ENCODE measurements around the gene PLEKHA5. TPM values are rescaled to one million over a fixed set of nuclear protein-coding genes. Genes with fewer than 3 reads are reported as not detected.
A peak's percentile ranks its signal among the peaks of the same experiment; 100 is the strongest.

Gene PLEKHA5
- total RNA-seq, 2 donors from 2014 or later: 3.7 to 4.6 TPM

DNA sequence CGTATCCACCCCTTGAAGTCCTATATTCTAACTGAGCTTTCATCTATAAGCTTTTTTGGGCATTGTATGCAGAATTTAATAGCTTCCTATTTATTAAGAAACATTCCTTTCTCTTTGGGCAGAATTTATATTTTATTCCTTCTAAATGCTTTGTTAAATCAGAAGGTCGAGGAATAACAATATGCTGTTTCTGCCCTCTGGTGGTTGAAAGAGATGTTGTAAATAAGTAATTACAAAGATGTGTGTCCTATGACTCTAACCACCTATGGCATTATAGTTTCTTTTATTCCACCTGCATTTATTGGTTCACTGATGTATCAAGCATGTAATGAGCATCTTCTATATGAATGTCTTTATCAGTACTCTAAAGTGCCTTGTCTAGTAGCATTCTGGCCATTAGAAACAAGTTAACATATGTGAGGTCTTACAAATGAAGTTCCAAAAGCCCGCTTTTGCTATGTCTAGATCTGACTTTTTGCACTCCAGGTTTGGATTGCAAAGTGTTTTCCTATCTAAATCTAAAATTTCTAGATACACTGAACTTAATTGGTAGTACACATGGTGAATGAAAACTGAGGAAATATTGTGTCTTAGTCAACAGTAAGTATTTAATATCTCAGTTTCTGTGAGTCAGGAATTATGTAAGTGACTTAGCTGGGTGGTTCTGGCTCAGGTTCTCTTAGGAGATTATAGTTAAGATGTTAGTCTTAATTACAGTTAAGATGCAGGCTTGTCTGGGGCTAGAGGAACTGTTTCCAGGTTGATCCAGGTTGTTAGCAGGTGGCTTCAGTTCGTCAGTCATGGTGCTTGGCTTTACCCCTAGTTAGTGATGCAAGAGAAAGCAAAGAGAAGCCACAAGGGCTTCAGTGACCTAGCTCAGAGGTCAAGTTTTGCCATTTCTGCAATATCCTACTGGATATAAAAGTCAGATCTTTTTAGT is 57.5 kb downstream of the PLEKHA5 start:
- H3K9me3 Mint-ChIP-seq: no peaks in the 10 kb centered on the region
- ATAC-seq (replicated peaks in 1 of 2) (no peak), DNase-seq (no peak)
- peaks cover 7% of the 10 kb centered on the region for H3K4me1 Mint-ChIP-seq (ENCODE audit: low read depth)
- H3K36me3 Mint-ChIP-seq (ENCODE audit: insufficient read depth in 2 of 2): no peaks in the 10 kb centered on the region
- H3K27ac Mint-ChIP-seq: no peak overlapping the region
- no peaks in the 10 kb centered on the region for H3K27me3 Mint-ChIP-seq (ENCODE audit: low read depth)
- no peak overlapping the region for H3K4me3 Mint-ChIP-seq

DNA sequence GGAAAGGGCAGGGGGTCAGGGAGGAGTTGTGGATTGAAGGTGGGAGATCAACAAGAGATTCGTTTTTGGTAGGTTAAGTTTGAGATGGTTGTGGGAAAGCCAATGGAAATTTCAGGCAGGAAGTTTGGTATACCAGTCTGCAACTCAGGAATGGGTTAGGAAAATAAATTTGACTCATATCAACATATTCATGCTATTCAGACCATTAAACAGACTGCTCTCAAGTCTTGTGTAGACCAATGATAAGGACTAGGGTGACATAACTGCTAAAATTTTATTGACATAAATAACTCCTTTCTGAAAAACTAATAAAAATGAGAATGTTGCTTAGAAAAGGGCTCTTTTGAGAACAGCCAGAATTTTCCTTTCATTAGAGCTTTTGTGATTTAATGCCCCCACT is 60.0 kb downstream of the PLEKHA5 start:
- H3K4me3 Mint-ChIP-seq: no peak overlapping the region
- DNase-seq (no peak), ATAC-seq (replicated peaks in 1 of 2) (no peak)
- no peaks in the 10 kb centered on the region for H3K36me3 Mint-ChIP-seq (ENCODE audit: insufficient read depth in 2 of 2)
- no peak overlapping the region for H3K27ac Mint-ChIP-seq
- H3K4me1 Mint-ChIP-seq (ENCODE audit: low read depth): peaks cover 7% of the 10 kb centered on the region
- H3K27me3 Mint-ChIP-seq (ENCODE audit: low read depth): no peaks in the 10 kb centered on the region
- H3K9me3 Mint-ChIP-seq: no peaks in the 10 kb centered on the region

DNA sequence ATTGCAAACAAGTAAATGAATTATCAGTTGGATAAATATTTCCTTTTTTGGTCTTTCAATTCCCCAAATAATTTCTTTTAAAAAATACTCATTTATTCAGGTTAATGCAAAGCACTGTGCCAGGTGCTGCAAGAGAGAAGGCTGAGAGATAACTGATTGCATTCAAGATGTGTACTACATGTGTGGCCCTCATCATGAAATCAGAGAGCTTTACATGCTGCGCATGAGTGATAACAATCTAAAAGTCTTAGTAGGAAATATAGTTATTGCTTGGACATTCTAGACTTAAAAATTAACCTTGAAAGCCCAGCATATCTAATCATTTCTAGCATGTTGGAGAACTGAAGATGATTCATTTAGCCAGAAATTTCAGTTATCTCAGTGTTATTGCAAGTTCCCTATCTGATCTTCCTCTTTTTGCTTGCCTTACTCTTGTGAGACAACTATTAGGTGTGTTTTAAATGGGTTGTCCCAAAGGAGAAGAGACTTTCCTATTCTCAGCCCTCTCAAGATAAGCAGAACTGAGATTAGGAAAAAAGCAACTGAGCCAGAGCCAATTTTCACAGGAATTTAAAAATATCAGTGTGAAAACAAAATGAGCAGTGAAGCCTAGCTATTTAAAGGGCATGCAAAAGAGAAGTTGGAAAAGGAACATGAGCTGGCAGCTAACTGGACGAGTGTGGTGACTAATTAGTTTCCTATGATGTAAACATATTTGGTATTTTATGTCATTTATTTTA is 60.9 kb downstream of the PLEKHA5 start:
- H3K36me3 Mint-ChIP-seq (ENCODE audit: insufficient read depth in 2 of 2): no peaks in the 10 kb centered on the region
- ATAC-seq (replicated peaks in 1 of 2) (no peak), DNase-seq (no peak)
- H3K27ac Mint-ChIP-seq: no peak overlapping the region
- no peak overlapping the region for H3K4me3 Mint-ChIP-seq
- H3K27me3 Mint-ChIP-seq (ENCODE audit: low read depth): no peaks in the 10 kb centered on the region
- H3K9me3 Mint-ChIP-seq: no peaks in the 10 kb centered on the region
- peaks cover 7% of the 10 kb centered on the region for H3K4me1 Mint-ChIP-seq (ENCODE audit: low read depth)

DNA sequence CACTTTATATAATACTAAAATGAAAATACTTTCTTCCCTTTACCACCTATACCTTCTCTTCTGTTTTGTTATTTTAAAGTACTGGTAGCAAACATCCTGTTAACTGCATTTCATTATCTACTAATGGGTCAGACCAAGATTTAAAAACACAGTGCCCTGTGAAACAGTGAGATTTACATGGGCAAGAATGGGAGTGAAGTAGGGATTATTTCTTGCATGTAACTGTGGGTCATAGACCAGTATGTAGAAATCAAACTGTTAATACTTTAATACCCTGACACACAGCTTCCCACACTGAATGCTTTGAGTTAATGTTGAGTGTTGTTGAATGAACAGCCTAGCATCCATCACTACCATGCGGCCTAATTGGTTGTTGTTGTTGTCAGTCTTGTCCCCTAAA is 61.6 kb downstream of the PLEKHA5 start:
- H3K9me3 Mint-ChIP-seq: no peaks in the 10 kb centered on the region
- H3K27me3 Mint-ChIP-seq (ENCODE audit: low read depth): no peaks in the 10 kb centered on the region
- no peaks in the 10 kb centered on the region for H3K36me3 Mint-ChIP-seq (ENCODE audit: insufficient read depth in 2 of 2)
- H3K4me3 Mint-ChIP-seq: no peak overlapping the region
- DNase-seq: no peak
- peaks cover 7% of the 10 kb centered on the region for H3K4me1 Mint-ChIP-seq (ENCODE audit: low read depth)
- no peak for ATAC-seq (replicated peaks in 1 of 2)
- no peak overlapping the region for H3K27ac Mint-ChIP-seq

DNA sequence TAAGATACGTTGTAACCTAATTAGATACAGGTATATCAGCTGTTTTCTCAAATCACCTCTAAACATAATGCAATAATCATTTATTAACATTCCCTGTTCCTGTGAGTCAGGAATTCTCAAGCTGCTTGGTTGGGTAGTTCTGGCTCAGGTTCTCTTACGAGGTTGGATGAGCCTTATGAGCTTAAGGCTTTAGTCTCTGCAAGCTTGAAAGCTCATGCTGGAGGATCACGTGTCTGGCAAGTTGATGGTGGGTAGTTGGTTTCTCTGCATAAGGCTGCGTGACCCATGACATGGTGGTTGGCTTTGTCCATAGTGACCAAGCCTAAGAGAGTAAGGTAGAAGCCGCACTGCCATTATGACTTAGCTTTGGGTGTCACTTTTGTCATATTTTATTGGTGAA is 62.0 kb downstream of the PLEKHA5 start:
- H3K4me3 Mint-ChIP-seq: no peak overlapping the region
- H3K27ac Mint-ChIP-seq: no peak overlapping the region
- no peak for ATAC-seq (replicated peaks in 1 of 2)
- H3K36me3 Mint-ChIP-seq (ENCODE audit: insufficient read depth in 2 of 2): no peaks in the 10 kb centered on the region
- no peaks in the 10 kb centered on the region for H3K27me3 Mint-ChIP-seq (ENCODE audit: low read depth)
- no peaks in the 10 kb centered on the region for H3K9me3 Mint-ChIP-seq
- H3K4me1 Mint-ChIP-seq (ENCODE audit: low read depth): peaks cover 7% of the 10 kb centered on the region
- no peak for DNase-seq

DNA sequence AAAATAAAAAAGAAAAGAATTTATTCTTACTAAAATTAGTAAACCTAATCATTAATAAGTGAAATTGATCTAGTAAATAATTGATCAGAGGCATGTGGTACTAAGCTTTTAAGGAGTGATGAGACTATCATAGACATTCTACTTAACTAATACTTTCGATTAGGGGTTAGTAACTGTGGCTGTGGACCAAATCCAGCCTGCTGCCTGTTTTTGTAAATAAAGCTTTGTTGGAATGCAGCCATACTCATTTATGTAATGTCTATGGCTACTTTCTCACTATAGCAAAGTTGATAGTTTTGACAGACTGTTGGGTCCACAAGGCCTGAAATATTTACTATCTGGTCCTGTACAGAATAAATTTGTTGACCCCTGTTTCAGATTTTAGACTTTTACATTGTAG is 63.2 kb downstream of the PLEKHA5 start:
- H3K27me3 Mint-ChIP-seq (ENCODE audit: low read depth): no peaks in the 10 kb centered on the region
- no peak overlapping the region for H3K27ac Mint-ChIP-seq
- H3K4me1 Mint-ChIP-seq (ENCODE audit: low read depth): no peaks in the 10 kb centered on the region
- no peaks in the 10 kb centered on the region for H3K36me3 Mint-ChIP-seq (ENCODE audit: insufficient read depth in 2 of 2)
- H3K4me3 Mint-ChIP-seq: no peak overlapping the region
- H3K9me3 Mint-ChIP-seq: no peaks in the 10 kb centered on the region
- no peak for DNase-seq
- ATAC-seq (replicated peaks in 1 of 2): no peak

DNA sequence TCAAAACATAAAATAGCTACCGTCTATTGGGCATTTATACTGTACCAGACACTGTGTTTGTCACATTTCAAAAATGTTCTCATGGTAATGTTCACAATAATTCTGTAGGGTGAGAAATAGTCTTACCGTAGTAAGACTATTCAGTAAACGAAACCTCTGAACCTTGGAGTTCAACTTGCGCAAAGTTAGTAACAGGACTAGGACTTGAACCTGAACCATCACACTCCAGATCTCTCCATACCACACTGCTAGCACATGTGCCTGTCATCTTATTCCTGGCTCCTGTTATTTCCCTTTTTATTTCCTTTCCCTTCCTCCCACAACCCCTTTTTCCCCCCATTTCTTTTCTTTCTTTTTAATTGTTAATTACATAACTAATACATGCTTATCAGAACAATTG is 65.4 kb downstream of the PLEKHA5 start:
- ATAC-seq (replicated peaks in 1 of 2): no peak
- H3K4me1 Mint-ChIP-seq (ENCODE audit: low read depth): no peaks in the 10 kb centered on the region
- no peak overlapping the region for H3K4me3 Mint-ChIP-seq
- no peaks in the 10 kb centered on the region for H3K9me3 Mint-ChIP-seq
- no peak for DNase-seq
- H3K36me3 Mint-ChIP-seq (ENCODE audit: insufficient read depth in 2 of 2): no peaks in the 10 kb centered on the region
- no peaks in the 10 kb centered on the region for H3K27me3 Mint-ChIP-seq (ENCODE audit: low read depth)
- no peak overlapping the region for H3K27ac Mint-ChIP-seq

DNA sequence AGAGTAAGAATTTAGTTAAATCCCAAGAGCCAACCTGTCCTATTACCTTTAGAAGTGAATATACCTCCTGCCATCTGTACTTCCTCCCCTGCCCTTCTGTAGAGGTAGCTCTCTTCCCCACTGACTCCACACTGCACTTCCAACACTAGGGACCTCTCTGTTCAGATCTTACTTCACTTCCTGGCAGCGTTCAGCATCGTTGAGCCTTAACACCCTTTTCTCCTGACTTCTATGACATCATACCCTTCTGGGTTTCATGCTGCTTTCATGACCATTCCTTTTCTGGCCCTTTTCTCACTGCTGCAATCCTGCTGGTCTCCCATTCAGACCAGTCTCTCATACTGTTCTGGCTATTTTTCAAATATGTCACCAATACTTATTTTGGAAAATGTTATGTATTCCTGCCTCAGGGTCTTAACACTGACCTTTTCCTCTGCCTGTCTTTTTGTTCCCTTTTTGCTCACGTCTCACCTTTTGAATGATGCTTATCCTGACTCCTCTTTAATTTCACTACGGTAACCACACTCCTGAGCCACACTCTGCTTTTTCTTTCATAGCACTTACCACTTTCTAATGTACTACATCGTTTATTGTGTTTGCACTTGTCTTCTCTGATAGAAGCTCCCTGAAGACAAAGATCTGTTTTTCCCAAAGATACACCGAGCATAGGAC is 67.6 kb downstream of the PLEKHA5 start:
- no peaks in the 10 kb centered on the region for H3K36me3 Mint-ChIP-seq (ENCODE audit: insufficient read depth in 2 of 2)
- no peaks in the 10 kb centered on the region for H3K9me3 Mint-ChIP-seq
- DNase-seq: no peak
- no peaks in the 10 kb centered on the region for H3K27me3 Mint-ChIP-seq (ENCODE audit: low read depth)
- H3K4me1 Mint-ChIP-seq (ENCODE audit: low read depth): no peaks in the 10 kb centered on the region
- H3K27ac Mint-ChIP-seq: no peak overlapping the region
- no peak overlapping the region for H3K4me3 Mint-ChIP-seq
- no peak for ATAC-seq (replicated peaks in 1 of 2)

DNA sequence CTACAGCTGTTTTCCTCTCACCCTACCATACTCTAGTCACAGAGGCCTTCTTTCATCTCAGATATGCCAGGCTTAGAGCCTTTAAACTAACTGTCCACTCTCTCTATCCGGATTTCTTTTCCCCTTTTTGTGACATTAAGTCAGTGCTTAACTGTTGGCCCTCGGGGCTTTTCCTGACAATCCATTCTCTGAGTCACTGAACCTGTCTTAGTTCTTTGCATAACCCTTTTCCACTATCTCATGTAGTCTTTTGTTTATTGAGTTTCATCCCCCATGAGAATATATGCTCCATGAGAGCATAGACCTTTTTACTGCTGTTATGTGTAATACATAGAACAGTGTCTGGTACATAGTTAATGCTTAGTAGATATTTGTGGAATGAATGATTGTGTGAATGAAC is 68.7 kb downstream of the PLEKHA5 start:
- DNase-seq: no peak
- no peaks in the 10 kb centered on the region for H3K36me3 Mint-ChIP-seq (ENCODE audit: insufficient read depth in 2 of 2)
- no peaks in the 10 kb centered on the region for H3K9me3 Mint-ChIP-seq
- H3K27me3 Mint-ChIP-seq (ENCODE audit: low read depth): no peaks in the 10 kb centered on the region
- H3K4me3 Mint-ChIP-seq: no peak overlapping the region
- no peak for ATAC-seq (replicated peaks in 1 of 2)
- no peak overlapping the region for H3K27ac Mint-ChIP-seq
- H3K4me1 Mint-ChIP-seq (ENCODE audit: low read depth): peaks cover 5% of the 10 kb centered on the region

DNA sequence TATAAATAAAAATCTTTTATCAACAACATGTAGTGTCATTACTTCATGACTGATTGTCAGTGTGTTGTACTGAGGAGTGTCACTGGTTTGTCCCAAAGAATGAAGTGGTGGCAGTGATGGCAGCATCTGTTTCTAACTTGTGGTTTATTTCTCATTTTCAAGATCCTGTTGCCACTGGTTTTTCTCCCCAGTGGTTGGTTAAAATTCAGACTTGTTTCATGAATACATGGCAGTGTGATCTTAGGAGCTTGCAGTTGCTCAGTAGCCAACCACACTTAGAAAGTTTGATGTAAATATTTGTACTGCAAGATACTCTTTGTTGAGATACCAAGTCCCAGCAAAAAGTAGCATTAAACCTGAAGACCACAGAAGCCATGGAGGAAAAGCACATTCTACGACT is 69.8 kb downstream of the PLEKHA5 start:
- Mint-ChIP-seq H3K36me3 (ENCODE audit: insufficient read depth in 2 of 2) (no peaks in the 10 kb centered on the region), H3K4me1 (ENCODE audit: low read depth) (peaks cover 5% of the 10 kb centered on the region), H3K9me3 (no peaks in the 10 kb centered on the region), H3K4me3 (no peak overlapping the region), H3K27ac (no peak overlapping the region), H3K27me3 (ENCODE audit: low read depth) (no peaks in the 10 kb centered on the region)
- ATAC-seq (replicated peaks in 1 of 2): no peak
- DNase-seq: no peak

DNA sequence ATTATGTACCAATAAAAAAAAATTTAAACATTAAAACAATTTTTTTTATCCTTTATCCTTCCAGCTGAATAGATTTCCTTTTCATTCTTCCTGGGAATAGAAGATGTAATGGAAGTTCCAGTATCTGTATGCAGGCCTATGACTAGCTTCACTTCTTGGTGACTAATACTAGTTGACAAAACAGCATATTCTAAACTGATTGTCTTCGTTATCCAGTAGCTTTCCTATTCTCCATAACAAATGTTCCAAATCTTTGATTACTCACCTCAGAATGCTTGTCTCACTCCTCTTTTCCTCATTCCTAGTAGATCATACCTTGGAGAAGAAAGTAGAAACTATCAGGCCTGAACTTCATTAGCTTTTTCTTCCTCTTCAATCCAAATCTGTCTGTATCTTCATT is 70.7 kb downstream of the PLEKHA5 start:
- Mint-ChIP-seq H3K9me3 (no peaks in the 10 kb centered on the region), H3K27me3 (ENCODE audit: low read depth) (no peaks in the 10 kb centered on the region), H3K4me1 (ENCODE audit: low read depth) (peaks cover 5% of the 10 kb centered on the region), H3K27ac (no peak overlapping the region), H3K36me3 (ENCODE audit: insufficient read depth in 2 of 2) (no peaks in the 10 kb centered on the region), H3K4me3 (no peak overlapping the region)
- DNase-seq: no peak
- no peak for ATAC-seq (replicated peaks in 1 of 2)

DNA sequence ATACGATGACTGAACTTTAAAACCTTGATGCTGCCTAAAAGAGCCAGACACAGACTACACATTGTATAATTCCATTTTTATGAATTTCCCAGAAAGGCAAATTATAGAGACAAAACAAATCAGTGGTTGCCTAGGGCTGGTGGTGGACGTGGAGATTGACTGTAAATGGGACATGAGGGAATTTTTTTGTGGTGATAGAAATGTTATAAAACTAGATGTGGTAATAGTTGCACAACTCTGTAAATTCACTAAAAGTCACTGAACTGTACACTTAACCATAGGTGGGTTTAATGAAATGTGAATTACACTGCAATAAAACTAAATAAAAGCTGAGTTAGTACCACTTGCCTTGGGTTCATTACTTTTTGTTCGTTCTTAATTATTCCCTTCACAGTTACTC is 72.1 kb downstream of the PLEKHA5 start:
- no peak for DNase-seq
- no peaks in the 10 kb centered on the region for H3K36me3 Mint-ChIP-seq (ENCODE audit: insufficient read depth in 2 of 2)
- H3K9me3 Mint-ChIP-seq: no peaks in the 10 kb centered on the region
- no peak for ATAC-seq (replicated peaks in 1 of 2)
- H3K27ac Mint-ChIP-seq: no peak overlapping the region
- peaks cover 5% of the 10 kb centered on the region for H3K4me1 Mint-ChIP-seq (ENCODE audit: low read depth)
- no peak overlapping the region for H3K4me3 Mint-ChIP-seq
- no peaks in the 10 kb centered on the region for H3K27me3 Mint-ChIP-seq (ENCODE audit: low read depth)

DNA sequence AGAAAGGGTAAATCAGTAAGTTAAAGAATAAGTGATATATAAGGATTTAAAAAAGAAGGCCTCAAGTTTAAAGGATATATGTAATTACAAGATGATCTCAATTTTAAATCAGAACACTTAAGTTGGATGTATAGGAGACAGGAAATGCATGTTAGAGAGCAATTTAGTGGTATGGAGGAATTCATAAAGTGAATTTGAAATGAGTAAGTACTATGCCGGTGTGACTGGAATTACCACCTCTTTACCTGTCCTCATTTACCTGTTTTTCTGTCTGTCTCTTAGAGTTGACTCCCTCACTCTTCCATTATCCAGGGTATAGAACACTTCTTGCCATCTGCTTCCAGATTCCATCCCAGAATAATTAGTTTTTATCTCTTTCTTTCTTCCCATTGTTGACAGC is 73.5 kb downstream of the PLEKHA5 start:
- H3K9me3 Mint-ChIP-seq: no peaks in the 10 kb centered on the region
- ATAC-seq (replicated peaks in 1 of 2) (peak; percentile 43 to 54), DNase-seq (no peak)
- H3K4me1 Mint-ChIP-seq (ENCODE audit: low read depth): peaks cover 5% of the 10 kb centered on the region
- no peaks in the 10 kb centered on the region for H3K36me3 Mint-ChIP-seq (ENCODE audit: insufficient read depth in 2 of 2)
- H3K27ac Mint-ChIP-seq: no peak overlapping the region
- H3K4me3 Mint-ChIP-seq: no peak overlapping the region
- H3K27me3 Mint-ChIP-seq (ENCODE audit: low read depth): no peaks in the 10 kb centered on the region
